ENCODE measurements around the gene SRXN1. TPM values are rescaled to one million over a fixed set of nuclear protein-coding genes. Genes with fewer than 3 reads are reported as not detected.

Gene SRXN1
- total and polyA plus RNA-seq, 9 of the 15 experiments (the other 6 are each of a cell fraction or from before 2014, with no cell fraction given): 6.8 to 36.4 (median 21.6) TPM

- intact Hi-C loops (cut with micrococcal nuclease) (no loop called here), in situ Hi-C loops (cut with MboI) (no loop called here)
- H3K9me3 ChIP-seq (replicated peaks; ENCODE audit: control insufficient read depth, insufficient read depth, low read depth, low read length): no peaks in the 10 kb centered on the region
- no peaks in the 10 kb centered on the region for H4K20me1 ChIP-seq (replicated peaks; ENCODE audit: control insufficient read depth, insufficient read depth, low read length)
- no peaks in the 10 kb centered on the region for H3K79me2 ChIP-seq (ENCODE audit: control insufficient read depth, insufficient read depth, low read length)
- no peak overlapping the region for H3K9ac ChIP-seq (ENCODE audit: insufficient read depth in 1 of 2, low read depth in 2 of 2, low read length in 2 of 2)
- H3K27ac ChIP-seq (ENCODE audit: extremely low read depth, low read depth, low read length): no peak overlapping the region
- 8% methylated on average over 3 of the region's 4 CpGs for WGBS (ENCODE audit: insufficient coverage, low coverage, missing lambda C conversion rate)
- FAIRE-seq (no peak), DNase-seq (ENCODE audit: extremely low read depth in 1 of 4, low spot score in 3 of 4) (no peak), ATAC-seq (no peak)
- H3K4me1 ChIP-seq (replicated peaks in 1 of 2; ENCODE audit: control insufficient read depth in 2 of 2, insufficient read depth in 2 of 2, low read length in 2 of 2): peaks cover 0 to 4% of the 10 kb centered on the region in 2 experiments; a peak in 2 of 5 replicates
- no peak overlapping the region for H3K4me2 ChIP-seq (ENCODE audit: insufficient read depth, low read length)
- CTCF ChIA-PET (ENCODE audit: low intra/inter-chr PET ratio): no interaction called here
- H3K4me3 ChIP-seq: no peak overlapping the region
- TF ChIP-seq PTBP1 (IDR thresholded peaks at IDR 0.05; ENCODE audit: low read depth, low read length): no peak
- no peak for TF ChIP-seq TAF1 (IDR thresholded peaks at IDR 0.05; ENCODE audit: control insufficient read depth, extremely low read depth, insufficient read depth, low read length, severe bottlenecking)
- TF ChIP-seq MAX (CRISPR knock-in tag; IDR thresholded peaks at IDR 0.05): 0 out of 2 replicates have a peak, but pooled peaks have one; percentile 23
- no TSS peak for BruUV-seq (replicated peaks)
- no peaks in the 10 kb centered on the region for H3K9me1 ChIP-seq (ENCODE audit: control insufficient read depth, insufficient read depth, low read length)
- POLR2A ChIA-PET: interaction anchor here (0.6 to 1.6 kb wide), 3 partner anchors 15 to 320 kb away, joined by 3 to 4 read pairs (median 3); partner anchors contain the start of gene ZCCHC3
- no peaks in the 10 kb centered on the region for H3K36me3 ChIP-seq (ENCODE audit: control insufficient read depth, insufficient read depth, low read length)
- H2AFZ ChIP-seq (ENCODE audit: low read depth, low read length): no peak overlapping the region
- H3K27me3 ChIP-seq (ENCODE audit: control insufficient read depth in 2 of 2, insufficient read depth in 2 of 2, low read length in 2 of 2): peaks cover 0 to 1% of the 10 kb centered on the region in 2 experiments; a peak in 2 of 5 replicates
These were observed 34.9 kb downstream of the SRXN1 start for GRCh38 chr20:617934-618690.

GRCh38 chr20:615514-615913, 37.5 kb downstream of the SRXN1 start:
- Histone ChIP-seq H3K4me3 (no peak overlapping the region), H3K9me3 (replicated peaks; ENCODE audit: control insufficient read depth, insufficient read depth, low read depth, low read length) (no peaks in the 10 kb centered on the region), H3K79me2 (ENCODE audit: control insufficient read depth, insufficient read depth, low read length) (no peaks in the 10 kb centered on the region), H2AFZ (ENCODE audit: low read depth, low read length) (peak overlapping the region; percentile 74), H3K9me1 (ENCODE audit: control insufficient read depth, insufficient read depth, low read length) (no peaks in the 10 kb centered on the region), H3K4me1 (replicated peaks in 1 of 2; ENCODE audit: control insufficient read depth in 2 of 2, insufficient read depth in 2 of 2, low read length in 2 of 2) (peaks cover 6% of the 10 kb centered on the region in 2 experiments; a peak in 3 of 5 replicates), H3K27me3 (ENCODE audit: control insufficient read depth in 2 of 2, insufficient read depth in 2 of 2, low read length in 2 of 2) (peaks cover 0 to 5% of the 10 kb centered on the region in 2 experiments; a peak in 2 of 5 replicates), H3K27ac (ENCODE audit: extremely low read depth, low read depth, low read length) (no peak overlapping the region), H3K9ac (ENCODE audit: insufficient read depth in 1 of 2, low read depth in 2 of 2, low read length in 2 of 2) (no peak overlapping the region), H4K20me1 (replicated peaks; ENCODE audit: control insufficient read depth, insufficient read depth, low read length) (no peaks in the 10 kb centered on the region), H3K4me2 (ENCODE audit: insufficient read depth, low read length) (no peak overlapping the region), H3K36me3 (ENCODE audit: control insufficient read depth, insufficient read depth, low read length) (no peaks in the 10 kb centered on the region)
- WGBS (ENCODE audit: insufficient coverage, low coverage, missing lambda C conversion rate): 26% methylated on average over 4 of the region's 4 CpGs
- in situ Hi-C loops (cut with MboI): no loop called here
- ATAC-seq (no peak), FAIRE-seq (no peak), DNase-seq (ENCODE audit: extremely low read depth in 1 of 4, low spot score in 3 of 4) (peak in 1 of 4 experiments; percentile 20)
- TF ChIP-seq TRIM24 (IDR thresholded peaks at IDR 0.05) (no peak), SIRT6 (IDR thresholded peaks at IDR 0.05; ENCODE audit: low read depth, low read length) (no peak), CBFA2T3 (IDR thresholded peaks at IDR 0.05) (peak; percentile 22; the same call in 1 of the 2 replicates), PYGO2 (tag; IDR thresholded peaks at IDR 0.05) (no peak), DNMT1 (IDR thresholded peaks at IDR 0.05) (no peak), SREBF2 (CRISPR knock-in tag; IDR thresholded peaks at IDR 0.05) (no peak), CEBPB (tag; IDR thresholded peaks at IDR 0.05) (peak; percentile 63), JUND (IDR thresholded peaks at IDR 0.05; ENCODE audit: borderline replicate concordance, low read depth, low read length) (no peak), JUND (tag; IDR thresholded peaks at IDR 0.05; ENCODE audit: borderline replicate concordance, low read depth, low read length) (no peak)
- intact Hi-C loops (cut with micrococcal nuclease): no loop called here
- BruUV-seq (replicated peaks): no TSS peak
- POLR2A ChIA-PET: interaction anchor here (0.6 kb wide), 1 partner anchor 15 kb away, joined by 3 read pairs; no protein-coding TSS in a partner anchor
- CTCF ChIA-PET (ENCODE audit: low intra/inter-chr PET ratio): no interaction called here

All from K562 (cell line).